Measurements from ENCODE around the gene ACTN4. TPM values are rescaled to one million over a fixed set of nuclear protein-coding genes. Genes with fewer than 3 reads are reported as not detected.

The ACTN4 gene
- total and polyA plus RNA-seq, 2 experiments from 2014 or later, result 68.9 to 427 TPM

DNA sequence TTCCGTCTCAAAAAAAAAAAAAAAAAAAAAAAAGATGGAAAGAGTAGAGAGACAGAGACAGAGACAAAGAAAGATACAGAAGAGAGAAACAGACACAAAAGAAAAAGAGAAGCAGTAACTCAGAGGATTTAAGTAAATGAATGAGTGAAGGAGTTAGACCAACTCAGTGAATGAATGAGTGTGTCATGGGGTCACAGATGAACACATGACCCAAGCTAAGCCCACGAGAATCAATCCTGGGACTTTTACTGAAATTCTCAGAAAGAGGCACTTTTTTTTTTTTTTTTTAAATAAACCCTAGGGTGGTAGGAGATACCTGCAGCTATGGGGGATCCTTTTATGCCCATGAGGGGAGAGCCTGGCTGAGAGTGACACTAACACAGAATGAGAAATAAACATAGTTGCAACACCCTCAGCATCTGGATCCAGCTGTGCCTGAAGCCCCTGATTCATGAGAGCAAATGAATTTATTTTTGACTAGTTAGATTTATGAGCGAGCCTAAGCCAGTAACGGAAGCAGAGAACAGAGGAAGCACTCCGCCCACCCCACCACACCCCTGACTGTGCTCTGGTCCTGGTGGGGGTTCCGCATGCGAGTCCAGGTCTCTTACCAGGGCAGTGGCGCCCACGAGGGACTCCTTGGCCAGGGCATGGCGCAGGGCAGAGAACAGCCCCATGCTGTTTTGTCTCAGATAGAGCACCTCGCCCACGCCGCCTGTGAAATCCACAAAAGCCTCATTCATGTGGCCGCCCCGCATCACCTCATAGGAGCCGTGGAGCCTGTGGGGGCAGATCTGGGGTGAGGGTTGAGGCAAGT is 92.2 kb downstream of the ACTN4 start:
- no peaks in the 10 kb centered on the region for H3K9me2 ChIP-seq (ENCODE audit: insufficient read depth)
- no peaks in the 10 kb centered on the region for H4K20me1 ChIP-seq (replicated peaks; ENCODE audit: insufficient read depth)
- no peak for ATAC-seq
- Mint-ChIP-seq H3K36me3 (ENCODE audit: low read depth) (peaks cover 4% of the 10 kb centered on the region; the same call in 1 of the 3 replicates), H3K4me3 (no peak overlapping the region), H3K9me3 (no peaks in the 10 kb centered on the region; the same call in 1 of the 3 replicates), H3K27me3 (ENCODE audit: insufficient read depth, low read depth, poor library complexity) (peaks cover 35% of the 10 kb centered on the region), H3K27ac (no peak overlapping the region), H3K4me1 (peaks cover 8% of the 10 kb centered on the region)
- H3K27me3 ChIP-seq (ENCODE audit: insufficient read depth), result peaks cover 10% of the 10 kb centered on the region
- H3K4me2 ChIP-seq, result no peak overlapping the region
- no peaks in the 10 kb centered on the region for H3K36me3 ChIP-seq (ENCODE audit: insufficient read depth)
- no peaks in the 10 kb centered on the region; the same call in 1 of the 2 replicates for H3F3A ChIP-seq (replicated peaks; ENCODE audit: low read depth)
- peaks cover 6% of the 10 kb centered on the region for H3K4me1 ChIP-seq (ENCODE audit: insufficient read depth)
- H3K4me3 ChIP-seq, result no peak overlapping the region
- H2AFZ ChIP-seq, result no peak overlapping the region
- no peak for DNase-seq (ENCODE audit: low spot score)
- H3K27ac ChIP-seq (ENCODE audit: low read depth), result no peak overlapping the region
- no peaks in the 10 kb centered on the region for H3K79me2 ChIP-seq (replicated peaks; ENCODE audit: insufficient read depth)
- TF ChIP-seq POLR2AphosphoS5 (IDR thresholded peaks at IDR 0.05; ENCODE audit: low read depth), result no peak
- no peak for TF ChIP-seq EZH2phosphoT487 (IDR thresholded peaks at IDR 0.05; ENCODE audit: unreplicated experiment)
- TF ChIP-seq JUNB (IDR thresholded peaks at IDR 0.05; ENCODE audit: unreplicated experiment), result no peak
- no peak for TF ChIP-seq NANOG (IDR thresholded peaks at IDR 0.05; ENCODE audit: borderline replicate concordance)
- TF ChIP-seq, protein P1, sequence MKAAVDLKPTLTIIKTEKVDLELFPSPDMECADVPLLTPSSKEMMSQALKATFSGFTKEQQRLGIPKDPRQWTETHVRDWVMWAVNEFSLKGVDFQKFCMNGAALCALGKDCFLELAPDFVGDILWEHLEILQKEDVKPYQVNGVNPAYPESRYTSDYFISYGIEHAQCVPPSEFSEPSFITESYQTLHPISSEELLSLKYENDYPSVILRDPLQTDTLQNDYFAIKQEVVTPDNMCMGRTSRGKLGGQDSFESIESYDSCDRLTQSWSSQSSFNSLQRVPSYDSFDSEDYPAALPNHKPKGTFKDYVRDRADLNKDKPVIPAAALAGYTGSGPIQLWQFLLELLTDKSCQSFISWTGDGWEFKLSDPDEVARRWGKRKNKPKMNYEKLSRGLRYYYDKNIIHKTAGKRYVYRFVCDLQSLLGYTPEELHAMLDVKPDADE (IDR thresholded peaks at IDR 0.05), result no peak
- TF ChIP-seq, protein P2, sequence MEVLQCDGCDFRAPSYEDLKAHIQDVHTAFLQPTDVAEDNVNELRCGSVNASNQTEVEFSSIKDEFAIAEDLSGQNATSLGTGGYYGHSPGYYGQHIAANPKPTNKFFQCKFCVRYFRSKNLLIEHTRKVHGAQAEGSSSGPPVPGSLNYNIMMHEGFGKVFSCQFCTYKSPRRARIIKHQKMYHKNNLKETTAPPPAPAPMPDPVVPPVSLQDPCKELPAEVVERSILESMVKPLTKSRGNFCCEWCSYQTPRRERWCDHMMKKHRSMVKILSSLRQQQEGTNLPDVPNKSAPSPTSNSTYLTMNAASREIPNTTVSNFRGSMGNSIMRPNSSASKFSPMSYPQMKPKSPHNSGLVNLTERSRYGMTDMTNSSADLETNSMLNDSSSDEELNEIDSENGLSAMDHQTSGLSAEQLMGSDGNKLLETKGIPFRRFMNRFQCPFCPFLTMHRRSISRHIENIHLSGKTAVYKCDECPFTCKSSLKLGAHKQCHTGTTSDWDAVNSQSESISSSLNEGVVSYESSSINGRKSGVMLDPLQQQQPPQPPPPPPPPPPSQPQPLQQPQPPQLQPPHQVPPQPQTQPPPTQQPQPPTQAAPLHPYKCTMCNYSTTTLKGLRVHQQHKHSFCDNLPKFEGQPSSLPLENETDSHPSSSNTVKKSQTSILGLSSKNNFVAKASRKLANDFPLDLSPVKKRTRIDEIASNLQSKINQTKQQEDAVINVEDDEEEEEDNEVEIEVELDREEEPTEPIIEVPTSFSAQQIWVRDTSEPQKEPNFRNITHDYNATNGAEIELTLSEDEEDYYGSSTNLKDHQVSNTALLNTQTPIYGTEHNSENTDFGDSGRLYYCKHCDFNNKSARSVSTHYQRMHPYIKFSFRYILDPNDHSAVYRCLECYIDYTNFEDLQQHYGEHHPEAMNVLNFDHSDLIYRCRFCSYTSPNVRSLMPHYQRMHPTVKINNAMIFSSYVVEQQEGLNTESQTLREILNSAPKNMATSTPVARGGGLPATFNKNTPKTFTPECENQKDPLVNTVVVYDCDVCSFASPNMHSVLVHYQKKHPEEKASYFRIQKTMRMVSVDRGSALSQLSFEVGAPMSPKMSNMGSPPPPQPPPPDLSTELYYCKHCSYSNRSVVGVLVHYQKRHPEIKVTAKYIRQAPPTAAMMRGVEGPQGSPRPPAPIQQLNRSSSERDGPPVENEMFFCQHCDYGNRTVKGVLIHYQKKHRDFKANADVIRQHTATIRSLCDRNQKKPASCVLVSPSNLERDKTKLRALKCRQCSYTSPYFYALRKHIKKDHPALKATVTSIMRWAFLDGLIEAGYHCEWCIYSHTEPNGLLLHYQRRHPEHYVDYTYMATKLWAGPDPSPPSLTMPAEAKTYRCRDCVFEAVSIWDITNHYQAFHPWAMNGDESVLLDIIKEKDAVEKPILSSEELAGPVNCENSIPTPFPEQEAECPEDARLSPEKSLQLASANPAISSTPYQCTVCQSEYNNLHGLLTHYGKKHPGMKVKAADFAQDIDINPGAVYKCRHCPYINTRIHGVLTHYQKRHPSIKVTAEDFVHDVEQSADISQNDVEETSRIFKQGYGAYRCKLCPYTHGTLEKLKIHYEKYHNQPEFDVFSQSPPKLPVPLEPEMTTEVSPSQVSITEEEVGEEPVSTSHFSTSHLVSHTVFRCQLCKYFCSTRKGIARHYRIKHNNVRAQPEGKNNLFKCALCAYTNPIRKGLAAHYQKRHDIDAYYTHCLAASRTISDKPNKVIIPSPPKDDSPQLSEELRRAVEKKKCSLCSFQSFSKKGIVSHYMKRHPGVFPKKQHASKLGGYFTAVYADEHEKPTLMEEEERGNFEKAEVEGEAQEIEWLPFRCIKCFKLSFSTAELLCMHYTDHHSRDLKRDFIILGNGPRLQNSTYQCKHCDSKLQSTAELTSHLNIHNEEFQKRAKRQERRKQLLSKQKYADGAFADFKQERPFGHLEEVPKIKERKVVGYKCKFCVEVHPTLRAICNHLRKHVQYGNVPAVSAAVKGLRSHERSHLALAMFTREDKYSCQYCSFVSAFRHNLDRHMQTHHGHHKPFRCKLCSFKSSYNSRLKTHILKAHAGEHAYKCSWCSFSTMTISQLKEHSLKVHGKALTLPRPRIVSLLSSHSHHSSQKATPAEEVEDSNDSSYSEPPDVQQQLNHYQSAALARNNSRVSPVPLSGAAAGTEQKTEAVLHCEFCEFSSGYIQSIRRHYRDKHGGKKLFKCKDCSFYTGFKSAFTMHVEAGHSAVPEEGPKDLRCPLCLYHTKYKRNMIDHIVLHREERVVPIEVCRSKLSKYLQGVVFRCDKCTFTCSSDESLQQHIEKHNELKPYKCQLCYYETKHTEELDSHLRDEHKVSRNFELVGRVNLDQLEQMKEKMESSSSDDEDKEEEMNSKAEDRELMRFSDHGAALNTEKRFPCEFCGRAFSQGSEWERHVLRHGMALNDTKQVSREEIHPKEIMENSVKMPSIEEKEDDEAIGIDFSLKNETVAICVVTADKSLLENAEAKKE (CRISPR knock-in tag; IDR thresholded peaks at IDR 0.05), result no peak
- TF ChIP-seq ZNF331 (CRISPR knock-in tag; IDR thresholded peaks at IDR 0.05; ENCODE audit: low read depth), result no peak
- TF ChIP-seq, protein P3, sequence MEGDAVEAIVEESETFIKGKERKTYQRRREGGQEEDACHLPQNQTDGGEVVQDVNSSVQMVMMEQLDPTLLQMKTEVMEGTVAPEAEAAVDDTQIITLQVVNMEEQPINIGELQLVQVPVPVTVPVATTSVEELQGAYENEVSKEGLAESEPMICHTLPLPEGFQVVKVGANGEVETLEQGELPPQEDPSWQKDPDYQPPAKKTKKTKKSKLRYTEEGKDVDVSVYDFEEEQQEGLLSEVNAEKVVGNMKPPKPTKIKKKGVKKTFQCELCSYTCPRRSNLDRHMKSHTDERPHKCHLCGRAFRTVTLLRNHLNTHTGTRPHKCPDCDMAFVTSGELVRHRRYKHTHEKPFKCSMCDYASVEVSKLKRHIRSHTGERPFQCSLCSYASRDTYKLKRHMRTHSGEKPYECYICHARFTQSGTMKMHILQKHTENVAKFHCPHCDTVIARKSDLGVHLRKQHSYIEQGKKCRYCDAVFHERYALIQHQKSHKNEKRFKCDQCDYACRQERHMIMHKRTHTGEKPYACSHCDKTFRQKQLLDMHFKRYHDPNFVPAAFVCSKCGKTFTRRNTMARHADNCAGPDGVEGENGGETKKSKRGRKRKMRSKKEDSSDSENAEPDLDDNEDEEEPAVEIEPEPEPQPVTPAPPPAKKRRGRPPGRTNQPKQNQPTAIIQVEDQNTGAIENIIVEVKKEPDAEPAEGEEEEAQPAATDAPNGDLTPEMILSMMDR (conservative IDR thresholded peaks at IDR 0.05; ENCODE audit: low read depth in 2 of 2), result no peak
- no peak for TF ChIP-seq STAT1 (IDR thresholded peaks at IDR 0.05; ENCODE audit: unreplicated experiment)
- no peak for TF ChIP-seq ZNF114 (CRISPR knock-in tag; IDR thresholded peaks at IDR 0.05)
- no peak for TF ChIP-seq CREB1 (CRISPR knock-in tag; IDR thresholded peaks at IDR 0.05; ENCODE audit: low read depth)
- TF ChIP-seq, protein P4, sequence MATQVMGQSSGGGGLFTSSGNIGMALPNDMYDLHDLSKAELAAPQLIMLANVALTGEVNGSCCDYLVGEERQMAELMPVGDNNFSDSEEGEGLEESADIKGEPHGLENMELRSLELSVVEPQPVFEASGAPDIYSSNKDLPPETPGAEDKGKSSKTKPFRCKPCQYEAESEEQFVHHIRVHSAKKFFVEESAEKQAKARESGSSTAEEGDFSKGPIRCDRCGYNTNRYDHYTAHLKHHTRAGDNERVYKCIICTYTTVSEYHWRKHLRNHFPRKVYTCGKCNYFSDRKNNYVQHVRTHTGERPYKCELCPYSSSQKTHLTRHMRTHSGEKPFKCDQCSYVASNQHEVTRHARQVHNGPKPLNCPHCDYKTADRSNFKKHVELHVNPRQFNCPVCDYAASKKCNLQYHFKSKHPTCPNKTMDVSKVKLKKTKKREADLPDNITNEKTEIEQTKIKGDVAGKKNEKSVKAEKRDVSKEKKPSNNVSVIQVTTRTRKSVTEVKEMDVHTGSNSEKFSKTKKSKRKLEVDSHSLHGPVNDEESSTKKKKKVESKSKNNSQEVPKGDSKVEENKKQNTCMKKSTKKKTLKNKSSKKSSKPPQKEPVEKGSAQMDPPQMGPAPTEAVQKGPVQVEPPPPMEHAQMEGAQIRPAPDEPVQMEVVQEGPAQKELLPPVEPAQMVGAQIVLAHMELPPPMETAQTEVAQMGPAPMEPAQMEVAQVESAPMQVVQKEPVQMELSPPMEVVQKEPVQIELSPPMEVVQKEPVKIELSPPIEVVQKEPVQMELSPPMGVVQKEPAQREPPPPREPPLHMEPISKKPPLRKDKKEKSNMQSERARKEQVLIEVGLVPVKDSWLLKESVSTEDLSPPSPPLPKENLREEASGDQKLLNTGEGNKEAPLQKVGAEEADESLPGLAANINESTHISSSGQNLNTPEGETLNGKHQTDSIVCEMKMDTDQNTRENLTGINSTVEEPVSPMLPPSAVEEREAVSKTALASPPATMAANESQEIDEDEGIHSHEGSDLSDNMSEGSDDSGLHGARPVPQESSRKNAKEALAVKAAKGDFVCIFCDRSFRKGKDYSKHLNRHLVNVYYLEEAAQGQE (IDR thresholded peaks at IDR 0.05; ENCODE audit: unreplicated experiment), result no peak
- no peak for TF ChIP-seq EZH2 (IDR thresholded peaks at IDR 0.05; ENCODE audit: low read depth, unreplicated experiment)

Data from GM23338 (cell line).